Urothelium cell line (cell line): ENCODE data around the gene UCHL1.
A peak's percentile ranks its signal among the peaks of the same experiment; 100 is the strongest.
"Not testable (repeated sequence)": the region's sequence is repeated elsewhere in the genome, so short reads cannot be mapped to it uniquely, and the experiment has no call there.

Experiments used
- DNase-seq: peaks from one replicate; pipeline ENCODE4 v3.0.0; 2011; ENCODE audit warnings: low spot score, mixed read lengths
- FAIRE-seq: peaks from 2 replicates; lab custom pipeline; 2011; peaks lifted over from hg19 to GRCh38; lab: Jason Lieb, UNC

Gene UCHL1

DNA sequence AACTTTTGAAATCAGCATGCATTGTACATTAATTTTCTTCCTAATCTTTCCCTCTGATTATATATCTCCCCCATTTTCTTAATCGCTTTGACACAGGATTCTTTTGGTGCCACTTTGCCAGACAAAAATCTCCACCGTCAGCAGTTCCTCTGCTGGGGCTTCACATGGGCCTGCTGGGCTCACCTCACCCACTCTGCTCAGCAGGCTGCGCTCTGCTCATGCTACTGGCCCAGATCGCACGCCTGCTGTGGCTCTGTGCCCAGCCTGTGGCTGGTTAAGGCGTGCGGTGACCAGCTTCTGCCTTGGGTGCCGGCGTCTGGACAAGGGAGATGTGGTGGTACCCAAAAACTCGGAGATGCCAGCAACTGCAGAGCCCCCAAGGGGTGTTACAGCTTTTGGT, 31.1 kb downstream of the UCHL1 start:
- FAIRE-seq (no peak), DNase-seq (no peak)

DNA sequence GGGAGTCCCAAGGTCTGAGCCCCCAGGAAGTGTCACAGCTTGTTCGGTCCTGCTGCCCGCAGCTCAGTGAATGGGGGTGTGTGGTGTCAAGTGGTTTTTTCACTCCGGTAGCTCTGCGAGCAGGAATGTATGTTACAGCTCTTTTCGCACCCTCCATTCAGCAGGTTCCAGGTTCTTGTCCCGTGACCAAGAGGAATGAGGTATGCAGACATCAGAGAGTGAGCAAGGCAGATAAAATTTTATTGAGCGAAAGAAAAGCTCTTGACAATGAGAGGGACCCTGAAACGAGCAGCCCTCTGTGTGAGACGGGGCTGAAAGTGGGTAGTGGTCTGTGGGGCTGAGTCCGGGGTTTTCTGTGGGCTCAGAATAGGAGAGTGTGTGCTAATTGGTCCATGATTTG, 31.5 kb downstream of the UCHL1 start:
- FAIRE-seq (no peak), DNase-seq (no peak)

DNA sequence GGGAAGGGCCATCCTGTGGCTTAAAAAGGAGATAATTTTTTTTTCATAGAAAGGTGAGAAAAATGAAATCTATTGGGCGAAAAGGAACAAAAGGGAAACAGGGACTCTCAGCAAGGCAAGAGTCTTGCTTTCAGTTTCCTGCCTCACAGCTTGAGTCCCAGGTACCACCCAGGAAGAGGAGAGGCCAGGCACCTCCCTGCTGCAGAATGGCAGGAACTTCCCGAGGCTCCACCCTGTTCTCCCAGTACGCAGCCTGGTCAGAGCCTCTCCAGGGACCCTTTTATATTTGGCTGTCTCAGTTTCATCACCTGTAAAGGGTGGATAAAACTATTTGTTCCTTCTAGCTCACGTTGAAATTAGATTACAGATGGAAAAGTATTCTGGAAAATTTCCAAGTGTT, 33.8 kb downstream of the UCHL1 start:
- DNase-seq (no peak), FAIRE-seq (no peak)

DNA sequence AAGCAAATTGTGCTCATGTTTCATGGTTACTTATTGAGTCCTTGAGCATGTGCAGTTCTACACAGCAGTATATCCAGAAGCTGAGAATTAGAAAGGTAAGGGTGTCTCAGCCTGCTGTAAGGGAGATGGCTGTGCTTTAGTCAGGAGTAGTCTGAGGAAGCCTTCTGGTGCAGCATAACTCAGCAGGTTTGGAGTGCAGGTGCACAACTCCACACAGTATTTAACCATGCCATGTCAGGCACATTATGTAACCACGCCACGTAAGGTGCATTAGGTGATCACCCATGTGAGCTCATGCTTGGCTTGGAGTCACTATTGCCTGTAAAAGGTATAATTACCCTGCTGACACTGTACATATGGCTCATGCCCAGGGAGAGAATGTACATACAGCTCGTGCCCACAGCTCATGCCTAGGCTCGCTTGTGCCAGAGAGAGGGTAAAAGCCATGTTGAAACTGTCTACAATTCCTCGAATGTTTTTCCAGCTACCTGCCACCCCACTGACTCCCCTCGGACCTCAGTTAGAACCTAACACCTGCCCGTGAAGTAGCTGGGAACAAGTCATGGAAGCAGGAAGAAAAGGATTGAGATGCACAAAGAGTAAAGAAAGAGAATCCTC, 37.8 kb downstream of the UCHL1 start:
- FAIRE-seq, result peak; percentile 88
- DNase-seq, result no peak

DNA sequence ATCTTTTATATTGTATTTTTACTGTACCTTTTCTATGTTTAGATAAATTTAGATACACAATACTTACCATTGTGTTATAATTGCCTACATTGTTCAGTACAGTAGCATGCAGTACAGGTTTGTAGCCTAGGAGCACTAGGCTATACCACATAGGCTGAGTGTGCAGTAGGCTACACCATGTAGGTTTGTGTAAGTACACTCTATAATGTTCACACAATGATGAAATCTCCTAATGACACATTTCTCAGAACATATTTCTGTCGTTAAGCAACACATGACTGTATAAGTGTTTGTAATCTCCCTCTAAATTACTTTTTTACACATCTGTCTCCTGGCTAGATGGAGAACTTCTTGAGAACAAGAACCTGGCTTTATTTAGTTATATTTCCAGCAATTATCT, 40.3 kb downstream of the UCHL1 start:
- no peak for DNase-seq
- peak; percentile 81 for FAIRE-seq

DNA sequence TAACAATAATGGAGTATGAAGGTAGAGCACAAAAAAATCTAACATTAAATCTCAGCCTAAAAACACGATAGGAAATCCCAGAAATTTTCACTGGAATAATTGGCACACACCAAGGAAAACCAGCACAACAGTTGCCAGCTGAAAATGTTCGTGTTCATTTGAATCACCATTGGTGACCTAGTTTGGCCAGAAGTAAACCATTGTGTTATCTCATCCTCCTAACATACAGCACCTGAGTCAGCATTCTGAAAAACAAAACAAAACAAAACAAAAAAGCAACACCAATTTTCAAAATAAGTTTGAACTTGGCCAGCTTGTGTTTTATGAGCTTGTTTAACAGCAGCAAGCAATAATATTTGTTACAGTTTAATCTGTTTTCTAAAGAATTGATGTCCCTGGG, 41.1 kb downstream of the UCHL1 start:
- DNase-seq (no peak), FAIRE-seq (no peak)

DNA sequence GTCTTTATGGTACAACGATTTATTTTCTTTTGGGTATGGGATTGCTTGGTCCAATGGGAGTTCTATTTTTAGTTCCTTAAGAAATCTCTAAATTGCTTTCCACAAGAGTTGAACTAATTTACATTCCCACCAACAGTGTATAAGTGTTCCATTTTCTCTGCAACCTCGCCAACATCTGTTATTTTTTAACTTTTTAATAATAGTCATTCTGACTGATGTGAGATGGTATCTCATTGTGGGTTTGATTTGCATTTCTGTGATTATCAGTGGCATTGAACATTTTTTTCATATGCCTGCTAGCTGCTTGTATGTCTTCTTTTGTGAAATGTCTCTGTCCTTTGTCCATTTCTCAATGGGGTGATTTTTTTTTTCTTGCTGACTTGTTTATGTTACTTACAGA, 42.8 kb downstream of the UCHL1 start:
- no peak for DNase-seq
- FAIRE-seq, result no peak

DNA sequence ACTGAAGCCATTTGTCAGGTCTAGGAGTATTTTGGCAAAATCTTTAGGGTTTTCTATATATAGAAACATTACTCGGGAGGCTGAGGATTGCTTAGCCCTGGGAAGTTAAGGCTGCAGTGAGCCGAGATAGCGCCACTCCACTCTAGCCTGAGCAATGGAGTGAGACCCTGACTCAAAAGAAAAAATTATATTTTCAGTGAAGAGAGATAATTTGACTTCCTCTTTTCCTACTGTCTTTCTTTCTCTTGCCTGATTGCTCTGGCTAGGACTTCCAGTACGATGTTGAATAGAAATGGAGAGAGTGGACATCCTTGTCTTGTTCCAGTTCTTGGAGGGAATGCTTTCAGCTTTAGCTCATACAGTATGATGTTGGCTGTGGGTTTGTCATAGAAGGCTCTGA, 44.4 kb downstream of the UCHL1 start:
- no peak for DNase-seq
- no peak for FAIRE-seq

DNA sequence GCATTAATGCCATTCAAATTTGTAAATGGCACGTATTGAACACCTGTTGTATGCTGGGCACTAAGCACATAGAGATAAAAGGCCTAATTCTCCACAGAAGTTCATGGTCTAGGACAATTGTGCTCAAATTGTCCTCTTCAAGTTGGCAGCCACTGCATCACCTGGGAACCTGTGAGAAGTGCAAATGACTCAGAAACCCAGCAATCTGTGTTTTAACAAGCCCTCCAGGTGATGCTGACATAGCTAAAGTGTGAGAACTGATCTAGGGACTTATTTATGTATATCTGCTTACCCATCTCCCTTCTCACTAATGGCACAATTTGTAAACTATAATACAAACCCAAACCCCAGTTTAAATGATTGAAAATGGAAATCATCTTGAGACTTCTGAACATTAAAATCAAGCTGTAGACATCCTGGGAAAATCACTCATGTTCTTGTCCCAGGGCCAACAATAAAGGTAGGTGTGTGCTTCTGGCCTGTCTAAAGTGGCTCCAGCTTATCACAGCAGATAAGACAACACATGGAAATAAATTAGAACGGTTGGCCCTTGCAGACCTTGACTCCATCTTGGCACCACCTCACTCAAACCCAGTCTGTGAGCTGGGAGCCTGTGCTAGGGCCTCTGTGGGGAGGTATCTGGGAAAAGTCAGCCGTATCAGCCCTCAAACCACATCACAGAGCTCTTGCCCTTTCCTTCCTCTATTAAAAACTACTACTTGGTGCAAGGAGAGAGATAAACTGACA, 46.8 kb downstream of the UCHL1 start:
- DNase-seq, result no peak
- no peak for FAIRE-seq

DNA sequence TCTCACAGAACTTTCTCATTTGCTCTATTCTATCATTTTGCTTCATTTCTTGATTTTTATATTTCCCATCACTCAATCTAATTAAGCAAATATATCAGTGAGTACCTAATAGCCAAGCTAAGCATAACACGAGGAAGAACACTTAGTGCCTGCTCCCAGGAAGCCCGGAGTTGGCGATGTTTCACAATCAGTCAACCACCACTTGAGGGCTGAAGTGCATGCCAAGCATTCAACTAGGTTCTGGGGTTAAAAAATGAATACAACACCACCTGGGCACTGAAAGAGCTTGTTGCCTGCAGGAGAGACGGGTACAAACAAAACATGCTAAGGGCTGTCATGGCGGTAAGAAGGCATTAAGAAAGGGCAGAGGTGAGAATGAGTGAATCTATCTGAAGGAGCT, 47.5 kb downstream of the UCHL1 start:
- DNase-seq, result no peak
- FAIRE-seq, result no peak

DNA sequence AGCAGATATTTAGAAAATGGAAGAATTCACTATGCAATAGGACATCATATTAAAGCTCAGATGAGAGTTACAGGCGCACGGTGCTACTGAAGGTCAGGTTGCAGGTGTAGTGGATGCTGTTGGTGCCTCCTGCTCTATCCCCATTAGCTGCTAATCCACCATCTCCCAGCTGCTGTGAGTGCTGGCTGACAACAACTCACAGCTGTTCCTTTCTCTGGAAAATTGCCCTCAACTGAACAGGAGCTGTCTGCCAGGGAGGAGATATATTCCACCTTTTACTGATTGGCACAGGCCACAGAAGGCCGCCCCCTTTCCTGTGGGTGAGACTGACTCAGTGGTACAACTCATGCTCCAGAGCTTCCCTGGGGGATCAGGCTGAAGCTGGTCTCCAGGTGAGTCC, 48.7 kb downstream of the UCHL1 start:
- DNase-seq (no peak), FAIRE-seq (no peak)

DNA sequence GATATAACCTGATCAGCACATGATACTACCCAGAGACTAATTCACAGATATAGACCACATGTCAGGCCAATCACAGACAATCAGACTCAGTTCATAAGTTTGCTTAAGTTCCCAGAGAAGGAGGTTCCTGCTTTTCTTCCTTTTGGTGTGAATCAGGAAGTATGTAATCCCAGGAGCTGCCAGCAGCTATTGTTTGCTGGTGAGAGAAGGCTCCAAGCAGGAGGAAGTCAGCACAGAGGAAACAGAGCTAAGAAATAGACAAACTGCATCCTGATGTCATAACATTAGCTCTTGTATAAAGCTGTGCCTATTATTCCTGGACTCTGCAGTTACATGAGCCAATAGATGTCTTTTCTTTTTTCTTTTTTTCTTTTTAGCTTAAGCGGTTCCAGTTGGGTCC, 50.9 kb downstream of the UCHL1 start:
- no peak for DNase-seq
- no peak for FAIRE-seq

DNA sequence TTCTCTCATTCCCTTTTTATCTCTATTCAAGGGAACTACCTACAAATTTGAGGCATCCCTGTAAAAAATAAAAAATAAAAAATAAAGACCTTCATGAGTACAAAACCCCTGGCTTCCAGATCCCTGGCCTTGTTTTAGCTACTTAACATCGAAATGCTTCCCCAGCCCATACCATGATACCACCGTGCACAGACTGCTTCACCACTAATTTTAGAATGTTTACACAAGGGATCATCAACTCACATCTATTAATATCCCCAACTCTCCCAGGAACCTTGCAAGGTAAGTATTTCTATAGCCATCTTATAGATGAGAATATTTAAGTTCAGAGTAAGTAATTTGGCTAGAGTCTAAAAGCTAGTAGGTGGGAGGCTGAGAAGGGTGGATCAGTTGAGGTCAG, 51.7 kb downstream of the UCHL1 start:
- FAIRE-seq (no peak), DNase-seq (no peak)

DNA sequence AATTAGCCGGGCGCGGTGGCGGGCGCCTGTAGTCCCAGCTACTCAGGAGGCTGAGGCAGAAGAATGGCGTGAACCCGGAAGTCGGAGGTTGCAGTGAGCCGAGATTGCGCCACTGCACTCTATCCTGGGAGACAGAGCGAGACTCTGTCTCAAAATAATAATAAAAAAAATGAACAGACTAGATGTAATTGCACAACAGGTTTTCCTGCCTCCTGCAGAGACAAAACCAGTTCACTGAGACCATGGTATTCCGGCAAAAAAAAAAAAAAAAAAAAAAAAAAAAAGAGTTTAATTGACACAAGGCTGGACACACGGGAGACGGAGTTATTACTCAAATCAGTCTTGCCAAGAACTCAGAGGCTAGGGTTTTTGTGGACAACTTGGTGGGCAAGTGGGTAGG, 58.7 kb downstream of the UCHL1 start:
- not testable (repeated sequence) for DNase-seq, FAIRE-seq

DNA sequence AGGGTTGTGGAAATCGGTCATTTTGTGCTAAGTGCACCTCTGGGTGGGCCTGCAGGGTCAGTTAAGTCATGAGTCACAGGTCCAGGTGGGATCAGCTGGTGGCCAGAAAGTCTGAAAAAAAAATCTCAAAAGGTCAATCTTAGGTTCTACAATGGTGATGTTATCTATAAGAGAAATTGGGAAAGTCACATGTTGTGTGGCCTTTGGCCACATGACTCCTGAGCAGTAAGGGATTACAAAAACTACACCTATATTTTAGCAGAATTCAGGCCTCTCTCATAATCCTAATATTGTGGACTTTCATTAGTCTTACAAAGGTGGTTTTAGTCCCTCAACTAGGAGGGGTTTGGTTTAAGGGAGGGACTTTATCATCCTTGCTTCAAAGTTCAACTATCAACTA, 59.1 kb downstream of the UCHL1 start:
- DNase-seq (no peak), FAIRE-seq (peak; percentile 78)
